H7 (cell line): ENCODE data around the gene MAP3K7. TPM values are rescaled to one million over a fixed set of nuclear protein-coding genes. Genes with fewer than 3 reads are reported as not detected.

Experiments
- DNase-seq: peaks from one replicate; pipeline ENCODE4 v3.0.0; 2012
- H3K27me3 ChIP-seq: 2 replicates; pipeline ENCODE4 v1.6.0; 2011; ENCODE audit warnings: mild to moderate bottlenecking, low read length; ENCODE audit not compliant: control insufficient read depth, insufficient read depth
- H3K36me3 ChIP-seq: replicated peaks from 2 replicates; pipeline ENCODE4 v1.5.1; 2011; ENCODE audit warnings: low read length; ENCODE audit not compliant: control insufficient read depth, insufficient read depth
- H3K4me3 ChIP-seq: 2 replicates; pipeline ENCODE4 v1.5.1; 2011; ENCODE audit warnings: low read depth, mild to moderate bottlenecking, control low read depth, low read length, moderate library complexity; ENCODE audit not compliant: insufficient read depth
- total RNA-seq: library from RNA; depleted of rRNA; stranded (reverse); fragments of >200 nt; shearing (Covaris generic); gene quantifications from 2 replicates; pipeline ENCODE4 v1.2.3, GENCODE V29; 2014

Gene MAP3K7
- total RNA-seq, 1 experiment from 2014 or later = 35.2 TPM

GRCh38 chr6:90492798-90493197, 94.1 kb downstream of the MAP3K7 start:
- Histone ChIP-seq H3K27me3 (no peaks in the 10 kb centered on the region), H3K4me3 (no peak overlapping the region), H3K36me3 (no peaks in the 10 kb centered on the region)
- DNase-seq = no peak

DNA sequence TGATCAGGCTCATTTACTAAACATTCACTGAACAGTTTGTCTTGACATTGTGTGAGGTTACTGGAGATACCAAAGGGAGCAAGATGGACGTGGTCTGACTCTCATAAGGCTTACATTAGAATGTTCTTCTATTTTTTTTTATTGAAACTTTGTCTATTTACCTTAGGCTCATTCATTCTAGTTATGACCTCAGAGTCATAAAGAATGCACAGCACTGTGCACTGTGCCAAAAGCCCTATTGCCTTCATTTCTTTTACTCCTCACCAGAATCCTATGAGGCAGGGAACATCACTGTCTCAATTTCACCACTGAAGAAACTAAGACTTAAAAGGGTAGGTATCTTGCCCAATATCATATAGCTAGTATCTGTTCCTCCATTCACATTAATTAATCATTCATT, 94.5 kb downstream of the MAP3K7 start:
- Histone ChIP-seq H3K27me3 (no peaks in the 10 kb centered on the region), H3K36me3 (no peaks in the 10 kb centered on the region), H3K4me3 (no peak overlapping the region)
- no peak for DNase-seq

DNA sequence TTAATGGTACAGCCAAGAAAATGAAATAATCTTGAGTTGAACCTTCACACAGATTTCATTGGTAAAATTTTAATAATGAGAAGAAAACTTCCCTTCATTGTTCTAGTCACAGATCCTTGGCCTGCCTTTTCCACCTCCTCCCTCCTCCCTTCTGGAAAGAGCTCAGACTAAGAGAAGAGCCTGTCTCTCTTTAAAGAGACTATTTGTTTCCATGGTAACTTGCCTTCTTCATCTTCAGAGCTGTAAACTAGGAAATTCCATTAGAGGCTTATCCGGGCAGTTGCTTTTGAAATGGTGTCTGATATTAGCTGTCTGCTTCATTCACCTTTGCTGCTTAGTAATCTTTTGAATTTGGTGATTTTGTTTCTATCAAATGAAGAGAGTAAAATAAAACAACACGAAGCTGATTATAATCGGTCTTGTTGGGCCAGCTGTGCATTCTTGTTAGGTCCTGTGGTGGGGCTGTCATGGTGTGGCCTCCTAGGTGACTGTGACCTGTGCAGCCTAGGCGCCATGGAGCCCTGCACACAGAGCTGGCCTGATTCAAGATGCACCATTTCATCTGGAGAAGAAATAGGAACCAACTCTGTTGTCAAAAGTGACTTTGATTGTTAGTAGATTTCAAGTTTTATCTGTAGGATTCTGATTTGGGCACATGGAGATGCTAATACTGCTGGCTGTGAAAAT, 96.7 kb downstream of the MAP3K7 start:
- Histone ChIP-seq H3K27me3 (no peaks in the 10 kb centered on the region), H3K4me3 (no peak overlapping the region), H3K36me3 (no peaks in the 10 kb centered on the region)
- DNase-seq = peak; percentile 23

- Histone ChIP-seq H3K27me3 (no peaks in the 10 kb centered on the region), H3K4me3 (no peak overlapping the region), H3K36me3 (no peaks in the 10 kb centered on the region)
- DNase-seq = no peak
These were observed 98.1 kb downstream of the MAP3K7 start for GRCh38 chr6:90488816-90489215.

DNA sequence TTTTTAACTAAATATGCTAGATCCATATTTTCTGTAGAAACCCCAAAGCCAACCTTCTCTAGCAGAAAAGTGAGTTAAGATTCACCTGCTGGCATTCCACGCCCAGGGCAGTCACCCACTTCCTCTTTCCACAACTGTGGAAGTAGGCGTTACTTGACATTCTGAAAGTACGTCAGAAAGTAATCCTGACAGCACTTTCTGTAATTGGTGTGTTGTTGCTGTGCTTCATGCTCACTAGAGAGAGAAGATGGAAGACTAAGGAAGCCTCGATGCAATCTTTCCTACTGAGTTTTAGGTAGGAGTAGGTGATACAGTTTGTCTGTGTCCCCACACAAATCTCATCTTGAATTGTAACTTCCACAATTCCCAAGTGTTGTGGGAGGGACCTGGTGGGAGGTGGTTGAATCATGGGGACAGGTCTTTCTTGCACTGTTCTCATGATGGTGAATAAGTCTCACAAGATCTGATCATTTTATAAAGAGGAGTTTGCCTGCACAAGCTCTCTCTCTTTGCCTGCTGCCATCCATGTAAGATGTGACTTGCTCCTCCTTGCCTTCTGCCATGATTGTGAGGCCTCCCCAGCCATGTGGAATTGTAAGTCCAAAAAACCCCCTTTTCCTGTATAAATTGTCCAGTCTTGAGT, 101.1 kb downstream of the MAP3K7 start:
- no peaks in the 10 kb centered on the region for H3K36me3 ChIP-seq
- no peaks in the 10 kb centered on the region for H3K27me3 ChIP-seq
- DNase-seq = no peak

GRCh38 chr6:90484903-90485302, 102.0 kb downstream of the MAP3K7 start:
- H3K27me3 ChIP-seq = no peaks in the 10 kb centered on the region
- no peak for DNase-seq
- no peaks in the 10 kb centered on the region for H3K36me3 ChIP-seq
- H3K4me3 ChIP-seq = no peak overlapping the region

More for the DNA sequence above, 101.1 kb downstream of the MAP3K7 start:
- H3K4me3 ChIP-seq = no peak overlapping the region

DNA sequence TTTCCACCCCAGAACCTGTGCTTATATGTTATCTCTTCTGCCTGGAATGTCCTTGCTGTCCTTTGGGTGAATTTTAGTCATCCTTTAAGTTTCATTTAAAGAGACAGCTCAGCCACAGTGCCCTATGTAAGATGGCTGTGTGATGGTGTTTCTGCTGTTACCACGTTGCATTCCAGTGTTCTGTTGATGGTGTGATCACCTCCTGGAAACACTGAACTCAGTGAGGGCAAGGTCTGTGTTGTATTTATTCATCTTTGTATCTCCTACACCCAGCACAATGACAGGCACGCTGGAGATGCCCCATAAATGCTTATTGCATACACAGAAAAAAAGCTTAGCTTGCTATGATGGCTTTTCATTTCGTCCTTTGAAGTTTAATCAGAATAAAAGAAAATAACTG, 102.5 kb downstream of the MAP3K7 start:
- H3K27me3 ChIP-seq = no peaks in the 10 kb centered on the region
- H3K4me3 ChIP-seq = no peak overlapping the region
- no peak for DNase-seq
- H3K36me3 ChIP-seq = no peaks in the 10 kb centered on the region

GRCh38 chr6:90483956-90484355, 102.9 kb downstream of the MAP3K7 start:
- Histone ChIP-seq H3K4me3 (no peak overlapping the region), H3K36me3 (no peaks in the 10 kb centered on the region), H3K27me3 (no peaks in the 10 kb centered on the region)
- no peak for DNase-seq

- Histone ChIP-seq H3K4me3 (no peak overlapping the region), H3K27me3 (no peaks in the 10 kb centered on the region), H3K36me3 (no peaks in the 10 kb centered on the region)
- DNase-seq = no peak
These were observed 103.6 kb downstream of the MAP3K7 start for GRCh38 chr6:90483116-90483839.

- H3K27me3 ChIP-seq = no peaks in the 10 kb centered on the region
- H3K4me3 ChIP-seq = no peak overlapping the region
- no peaks in the 10 kb centered on the region for H3K36me3 ChIP-seq
- DNase-seq = no peak
These were observed 106.2 kb downstream of the MAP3K7 start for GRCh38 chr6:90480666-90481065.

DNA sequence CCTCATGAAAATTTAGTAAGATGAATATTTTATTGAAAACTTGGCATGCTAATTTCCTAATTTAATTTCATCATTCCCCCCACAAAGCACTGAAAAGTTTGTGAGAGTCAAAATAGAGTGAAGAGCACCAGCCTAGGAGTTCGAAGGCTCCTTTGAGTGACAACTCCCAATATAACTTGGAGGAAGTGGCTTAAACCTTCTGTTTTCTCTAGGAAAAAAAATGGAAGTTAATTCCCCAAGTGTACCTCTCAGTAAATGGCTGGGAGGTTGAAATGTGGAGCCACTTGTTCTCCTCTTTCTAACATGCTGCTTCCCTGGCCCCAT, 107.3 kb downstream of the MAP3K7 start:
- no peak for DNase-seq
- H3K4me3 ChIP-seq = no peak overlapping the region

DNA sequence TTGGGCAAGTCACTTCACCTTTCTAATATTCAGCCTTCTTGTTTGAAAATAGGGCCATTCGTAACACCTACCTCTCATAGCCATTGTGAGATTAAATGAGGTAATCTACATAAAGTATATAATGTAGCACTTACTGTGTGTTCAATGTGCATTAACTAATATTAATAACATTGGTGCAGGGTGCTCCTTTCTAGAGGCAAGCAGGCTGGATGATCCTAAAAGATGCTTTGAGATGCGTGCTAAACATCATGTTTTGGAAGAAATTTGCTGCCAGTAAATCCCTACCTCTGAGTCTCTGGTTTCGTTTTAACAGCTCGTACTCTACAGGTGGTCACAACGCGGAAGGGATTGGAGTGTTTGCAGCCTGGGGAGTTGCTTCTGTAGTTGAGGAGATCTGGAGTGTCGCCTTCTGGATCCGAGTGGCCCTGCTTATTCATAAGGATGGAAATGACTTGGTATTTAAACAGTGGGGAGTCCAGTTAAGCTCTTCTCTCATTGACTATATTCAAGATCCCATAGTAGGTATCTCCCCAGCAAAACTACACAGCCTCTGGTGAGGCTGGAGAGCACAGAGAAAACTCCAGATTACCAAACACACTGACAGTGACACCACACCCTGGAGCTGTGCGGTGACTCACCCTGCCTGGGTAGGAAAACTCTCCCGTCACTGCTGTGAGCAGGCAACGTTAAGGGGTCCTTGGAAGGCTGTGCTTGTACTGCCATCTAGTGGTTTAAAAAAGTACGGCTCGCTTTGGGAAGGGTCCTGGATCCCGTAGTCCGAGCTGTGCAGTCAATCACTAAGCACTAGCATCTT, 107.9 kb downstream of the MAP3K7 start:
- Histone ChIP-seq H3K27me3 (no peaks in the 10 kb centered on the region), H3K36me3 (no peaks in the 10 kb centered on the region), H3K4me3 (no peak overlapping the region)
- DNase-seq = peak; percentile 72

More for the DNA sequence above, 107.3 kb downstream of the MAP3K7 start:
- no peaks in the 10 kb centered on the region for H3K27me3 ChIP-seq
- no peaks in the 10 kb centered on the region for H3K36me3 ChIP-seq

DNA sequence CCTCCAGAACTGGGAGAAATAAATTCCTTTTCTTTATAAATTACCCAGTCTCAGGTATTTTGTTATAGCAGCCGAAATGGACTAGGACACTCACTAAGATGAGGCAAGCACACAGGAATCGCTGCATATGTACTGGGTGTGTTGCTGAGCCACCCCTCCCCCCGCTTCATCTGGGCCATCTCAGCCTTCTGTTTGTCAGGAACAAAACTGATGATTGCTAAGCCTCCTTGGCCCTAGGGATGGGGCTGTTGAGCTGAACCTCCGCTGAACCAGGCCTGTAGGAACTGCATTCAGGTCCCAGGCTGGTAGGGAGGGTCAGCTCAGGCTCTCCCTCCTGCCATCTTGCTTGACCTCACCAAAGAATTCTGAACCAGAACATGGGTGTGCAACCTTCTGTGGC, 108.6 kb downstream of the MAP3K7 start:
- peak; percentile 54 for DNase-seq
- Histone ChIP-seq H3K36me3 (no peaks in the 10 kb centered on the region), H3K27me3 (no peaks in the 10 kb centered on the region), H3K4me3 (no peak overlapping the region)

GRCh38 chr6:90477366-90477765, 109.5 kb downstream of the MAP3K7 start:
- H3K4me3 ChIP-seq = no peak overlapping the region
- H3K27me3 ChIP-seq = no peaks in the 10 kb centered on the region
- DNase-seq = no peak
- no peaks in the 10 kb centered on the region for H3K36me3 ChIP-seq
